K562 (cell line): ENCODE measurements around the gene DYSF. TPM values are rescaled to one million over a fixed set of nuclear protein-coding genes. Genes with fewer than 3 reads are reported as not detected.

ENCODE experiments used
- ATAC-seq: fragments of 200-7000 bp; cut with Tn5 transposase; 3 replicates; pipeline ENCODE4 v1.9.1; 2020; ENCODE audit warnings: moderate library complexity
- BruUV-seq: library from RNA; stranded (reverse); fragments of 400-500 nt; replicated peaks from 2 replicates; lab custom pipeline; 2021; lab: Mats Ljungman, UMichigan
- CTCF ChIA-PET: fragments of 300-600 bp; formaldehyde crosslinking; extraction: SDS; loops from one replicate; lab custom pipeline; 2021; ENCODE audit warnings: low intra/inter-chr PET ratio; lab: Yijun Ruan, JAX
- POLR2A ChIA-PET: fragments of 300-600, 350-650 bp; sonication (Branson Sonifier 250); formaldehyde crosslinking; extraction: SDS; loops from one replicate; lab custom pipeline; 2021; ENCODE audit warnings: antibody characterized with exemption, inconsistent platforms; lab: Yijun Ruan, JAX
- DNase-seq, 4 experiments: peaks; one replicate each; pipeline versions ENCODE4 v3.0.0 to v3.0.0-alpha.2; 2011 to 2018; ENCODE audit warnings: low spot score in 3 of 4, mixed read lengths in 3 of 4; ENCODE audit errors: extremely low read depth in 1 of 4
- FAIRE-seq: peaks from 2 replicates; lab custom pipeline; 2011; peaks lifted over from hg19 to GRCh38; lab: Jason Lieb, UNC
- H2AFZ ChIP-seq: 2 replicates; pipeline ENCODE4 v1.6.0; 2011; ENCODE audit warnings: low read depth, low read length, control low read depth, inconsistent platforms
- H3K27ac ChIP-seq: fragments of 200-600 bp; 3 replicates; pipeline ENCODE4 v1.8.0; 2011; ENCODE audit warnings: low read depth, mild to moderate bottlenecking, control low read depth, inconsistent platforms, low read length, moderate library complexity, mixed read lengths; ENCODE audit errors: extremely low read depth
- H3K27me3 ChIP-seq, 2 experiments: fragments of 300-600 bp in 1 of 2; 2 replicates in 1 of 2; 3 replicates in 1 of 2; pipeline versions ENCODE4 v1.6.0 to v1.8.0; 2011; ENCODE audit warnings: inconsistent platforms in 2 of 2, low read length in 2 of 2, mild to moderate bottlenecking in 1 of 2, mixed read lengths in 1 of 2, moderate library complexity in 1 of 2; ENCODE audit not compliant: control insufficient read depth in 2 of 2, insufficient read depth in 2 of 2
- H3K36me3 ChIP-seq: fragments of 300-600 bp; 3 replicates; pipeline ENCODE4 v1.8.0; 2011; ENCODE audit warnings: mild to moderate bottlenecking, low read length, inconsistent platforms; ENCODE audit not compliant: control insufficient read depth, insufficient read depth
- H3K4me1 ChIP-seq, 2 experiments: fragments of 200-600 bp in 1 of 2; replicated peaks in 1 of 2; 2 replicates in 1 of 2; 3 replicates in 1 of 2; pipeline versions ENCODE4 v1.5.1 to v1.8.0; 2011; ENCODE audit warnings: inconsistent platforms in 2 of 2, low read length in 2 of 2, mild to moderate bottlenecking in 1 of 2, mixed read lengths in 1 of 2, moderate library complexity in 1 of 2; ENCODE audit not compliant: control insufficient read depth in 2 of 2, insufficient read depth in 2 of 2
- H3K4me2 ChIP-seq: 2 replicates; pipeline ENCODE4 v1.6.1; 2011; ENCODE audit warnings: low read length, control low read depth, inconsistent platforms, mixed read lengths; ENCODE audit not compliant: insufficient read depth
- H3K4me3 ChIP-seq: fragments of 200-600 bp; sonication (generic), shearing (Covaris generic); 2 replicates; pipeline ENCODE4 v1.5.1; 2016; ENCODE audit warnings: control low read depth, inconsistent platforms
- H3K79me2 ChIP-seq: fragments of 200-600 bp; 3 replicates; pipeline ENCODE4 v1.8.0; 2011; ENCODE audit warnings: low read length, inconsistent platforms; ENCODE audit not compliant: control insufficient read depth, insufficient read depth
- H3K9ac ChIP-seq, 2 experiments: 2 replicates each; pipeline versions ENCODE4 v1.6.0 to v1.6.1; 2011; ENCODE audit warnings: low read depth in 2 of 2, low read length in 2 of 2, control low read depth in 1 of 2, inconsistent platforms in 1 of 2, mild to moderate bottlenecking in 1 of 2, mixed read lengths in 1 of 2; ENCODE audit not compliant: insufficient read depth in 1 of 2
- H3K9me1 ChIP-seq: one replicate; pipeline ENCODE4 v1.6.0; 2011; ENCODE audit warnings: inconsistent platforms, mild to moderate bottlenecking, low read length, moderate library complexity; ENCODE audit not compliant: control insufficient read depth, insufficient read depth
- H3K9me3 ChIP-seq: replicated peaks from 2 replicates; pipeline ENCODE4 v1.5.1; 2011; ENCODE audit warnings: low read depth, low read length, inconsistent platforms; ENCODE audit not compliant: control insufficient read depth, insufficient read depth
- H4K20me1 ChIP-seq: replicated peaks from 2 replicates; pipeline ENCODE4 v1.6.1; 2011; ENCODE audit warnings: low read length, inconsistent platforms, mixed read lengths; ENCODE audit not compliant: control insufficient read depth, insufficient read depth
- ASH1L ChIP-seq: fragments of 450-650 bp; IDR thresholded peaks from 2 replicates; pipeline ENCODE4 v1.6.1; 2018; ENCODE audit warnings: borderline replicate concordance, mild to moderate bottlenecking, low read depth; ENCODE audit not compliant: partially characterized antibody
- GTF2E2 ChIP-seq: fragments of 200-800 bp; sonication (Bioruptor generic); IDR thresholded peaks from 2 replicates; pipeline ENCODE4 v1.6.1; 2016; ENCODE audit warnings: missing genetic modification characterization, missing compliant biosample characterization
- MIER1 ChIP-seq: fragments of 450-650 bp; IDR thresholded peaks from 2 replicates; pipeline ENCODE4 v1.6.1; 2016; ENCODE audit warnings: antibody characterized with exemption, mild to moderate bottlenecking, low read depth
- SMAD1 ChIP-seq: fragments of 150-350 bp; IDR thresholded peaks from 2 replicates; pipeline ENCODE4 v1.6.1; 2014; ENCODE audit warnings: low read length, low read depth; ENCODE audit not compliant: partially characterized antibody
- SNRNP70 ChIP-seq: fragments of 200-400 bp; formaldehyde crosslinking; optimal IDR thresholded peaks from 2 replicates; pipeline ENCODE3; 2017; ENCODE audit warnings: low read depth, low read length
- ZBTB40 ChIP-seq, 2 experiments: fragments of 450-650 bp in 1 of 2; sonication (generic) in 1 of 2; formaldehyde crosslinking in 1 of 2; IDR thresholded peaks; 2 replicates each; pipeline versions ENCODE4 v1.7.1 to v1.9.0; 2016 to 2022; ENCODE audit warnings: inconsistent platforms in 1 of 2, mild to moderate bottlenecking in 1 of 2, missing genetic modification reagents in 1 of 2
- ZKSCAN8 ChIP-seq: fragments of 200-800 bp; sonication (Bioruptor generic); IDR thresholded peaks from 2 replicates; pipeline ENCODE4 v1.6.1; 2016; ENCODE audit warnings: missing genetic modification characterization, missing compliant biosample characterization
- WGBS: fragments of 100-300 bp; shearing (Covaris generic); methylation state at CpG from one replicate; pipeline ENCODE4 v1.1.6; 2016; ENCODE audit warnings: low coverage, mixed read lengths; ENCODE audit not compliant: insufficient coverage; ENCODE audit errors: missing lambda C conversion rate; 5-methylcytosine and 5-hydroxymethylcytosine counted together
- in situ Hi-C: fragments of 300-500 bp; cut with MboI; formaldehyde crosslinking; loops from 4 replicates; pipeline ENCODE4 v1.15.0; 2018; ENCODE audit warnings: inconsistent platforms, mixed read lengths
- intact Hi-C: fragments of 100-400 bp; cut with micrococcal nuclease; formaldehyde crosslinking; loops from 2 replicates; pipeline ENCODE4 v1.14.2; 2022
- polyA plus RNA-seq, 8 experiments: library from polyadenylated mRNA; depleted of rRNA in 4 of 8; stranded (reverse) in 5 of 8; unstranded in 3 of 8; fragments of >200 nt; fragmentation: Nextera tagmentation in 2 of 8; fragmentation: Illumina TruSeq in 1 of 8; extraction: Ambion mirVana in 2 of 8; extraction: Trizol in 1 of 8; gene quantifications; 2 replicates each; pipeline versions ENCODE4 v1.2.1 to v1.2.3, GENCODE V29; 2011 to 2014; ENCODE audit warnings: inconsistent platforms in 1 of 8, missing spikeins in 1 of 8
- total RNA-seq, 7 experiments: library from RNA; depleted of rRNA in 6 of 7; stranded (reverse); fragments of >200 nt in 6 of 7; fragmentation: Illumina TruSeq in 2 of 7; extraction: Trizol in 2 of 7; gene quantifications; 2 replicates each; pipeline versions ENCODE4 v1.2.1 to v1.2.3, GENCODE V29; 2011 to 2021; ENCODE audit warnings: low replicate concordance in 1 of 7
- TF ChIP-seq, protein P1 (sequence below): fragments of 450-650 bp; IDR thresholded peaks from 2 replicates; pipeline ENCODE4 v1.6.1; 2016; ENCODE audit warnings: antibody characterized with exemption

The DYSF gene
- total and polyA plus RNA-seq, 9 of the 15 experiments (the other 6 are each of a cell fraction or from before 2014, with no cell fraction given), result 0.01 to 0.80 (median 0.29) TPM

- in situ Hi-C loops, result no loop called here
- H3K4me1 ChIP-seq, result peaks cover 0 to 3% of the 10 kb centered on the region in 2 experiments; a peak in 1 of 5 replicates
- TF ChIP-seq ASH1L (no peak), SMAD1 (no peak), MIER1 (no peak), GTF2E2 (tag) (no peak), ZKSCAN8 (CRISPR knock-in tag) (no peak), ZBTB40 (IDR thresholded peaks at IDR 0.05) (no peak), ZBTB40 (CRISPR knock-in tag; IDR thresholded peaks at IDR 0.05) (no peak), SNRNP70 (no peak)
- TF ChIP-seq, protein P1, sequence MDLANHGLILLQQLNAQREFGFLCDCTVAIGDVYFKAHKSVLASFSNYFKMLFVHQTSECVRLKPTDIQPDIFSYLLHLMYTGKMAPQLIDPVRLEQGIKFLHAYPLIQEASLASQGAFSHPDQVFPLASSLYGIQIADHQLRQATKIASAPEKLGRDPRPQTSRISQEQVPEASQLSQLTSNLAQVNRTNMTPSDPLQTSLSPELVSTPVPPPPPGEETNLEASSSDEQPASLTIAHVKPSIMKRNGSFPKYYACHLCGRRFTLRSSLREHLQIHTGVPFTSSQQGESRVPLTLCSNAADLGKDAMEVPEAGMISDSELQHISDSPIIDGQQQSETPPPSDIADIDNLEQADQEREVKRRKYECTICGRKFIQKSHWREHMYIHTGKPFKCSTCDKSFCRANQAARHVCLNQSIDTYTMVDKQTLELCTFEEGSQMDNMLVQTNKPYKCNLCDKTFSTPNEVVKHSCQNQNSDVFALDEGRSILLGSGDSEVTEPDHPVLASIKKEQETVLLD, result no peak
These were observed 267.4 kb downstream of the DYSF start for GRCh38 chr2:71720596-71721361.

More at GRCh38 chr2:71720596-71721361, 267.4 kb downstream of the DYSF start:
- ChIA-PET POLR2A (interaction anchor here (0.6 kb wide), 1 partner anchor 432 kb away, joined by 4 read pairs; no protein-coding TSS in a partner anchor), CTCF (no interaction called here)
- 0% methylated on average over 4 of the region's 4 CpGs for WGBS
- Histone ChIP-seq H3K27ac (no peak overlapping the region), H3K9ac (no peak overlapping the region), H2AFZ (no peak overlapping the region), H3K9me1 (no peaks in the 10 kb centered on the region), H3K4me2 (no peak overlapping the region), H3K4me3 (no peak overlapping the region), H3K27me3 (peaks cover 0 to 10% of the 10 kb centered on the region in 2 experiments; a peak in 2 of 5 replicates), H3K9me3 (peaks cover 2% of the 10 kb centered on the region; the same call in 1 of the 2 replicates), H3K79me2 (no peaks in the 10 kb centered on the region), H3K36me3 (no peaks in the 10 kb centered on the region), H4K20me1 (no peaks in the 10 kb centered on the region)
- intact Hi-C loops, result no loop called here
- ATAC-seq (no peak), DNase-seq (no peak), FAIRE-seq (no peak)
- BruUV-seq, result no TSS peak
